ENCODE results near the gene TMBIM4.

TMBIM4 gene

DNA sequence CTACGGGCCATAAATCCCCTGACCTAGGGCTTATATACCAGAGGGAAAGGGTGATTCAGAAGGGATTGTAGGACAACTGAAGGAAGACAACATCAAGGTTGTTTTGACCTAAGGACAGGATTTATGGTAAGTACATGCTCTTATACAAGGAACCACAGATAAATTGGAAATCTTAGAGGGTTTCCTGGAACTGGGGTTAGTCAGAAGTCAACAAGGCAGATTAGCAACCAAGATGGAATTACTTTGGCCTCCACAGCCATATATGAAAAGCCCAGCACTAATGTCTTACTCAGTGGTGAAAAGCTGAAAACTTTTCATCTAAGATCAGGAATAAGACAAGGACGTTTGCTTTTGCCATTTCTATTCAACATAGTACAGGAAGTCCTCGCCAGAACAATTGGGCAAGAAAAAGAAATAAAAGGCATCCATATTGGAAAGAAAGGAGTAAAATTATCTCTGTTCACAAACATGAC lies 5.4 kb downstream of the TMBIM4 start:
- Histone ChIP-seq H3K9ac (ENCODE audit: insufficient read length, low read depth) (no peak overlapping the region), H3K4me1 (ENCODE audit: insufficient read depth, insufficient read length) (no peaks in the 10 kb centered on the region), H3K27me3 (ENCODE audit: insufficient read depth, insufficient read length) (no peaks in the 10 kb centered on the region), H3K9me3 (ENCODE audit: insufficient read depth, low read length) (peaks cover 30% of the 10 kb centered on the region), H3K4me3 (ENCODE audit: insufficient read length, low read depth) (no peak overlapping the region), H3K36me3 (ENCODE audit: insufficient read depth, insufficient read length, low read length) (peaks cover 22% of the 10 kb centered on the region)
- no peak for DNase-seq (ENCODE audit: low read depth, low spot score)
- TF ChIP-seq ZNF274 (IDR thresholded peaks at IDR 0.05; ENCODE audit: low read depth, low read length), result no peak
- no peak for TF ChIP-seq SUZ12 (IDR thresholded peaks at IDR 0.05; ENCODE audit: extremely low read depth, insufficient read depth, insufficient read length)
- TF ChIP-seq YY1 (IDR thresholded peaks at IDR 0.05; ENCODE audit: insufficient read depth, insufficient read length), result no peak

DNA sequence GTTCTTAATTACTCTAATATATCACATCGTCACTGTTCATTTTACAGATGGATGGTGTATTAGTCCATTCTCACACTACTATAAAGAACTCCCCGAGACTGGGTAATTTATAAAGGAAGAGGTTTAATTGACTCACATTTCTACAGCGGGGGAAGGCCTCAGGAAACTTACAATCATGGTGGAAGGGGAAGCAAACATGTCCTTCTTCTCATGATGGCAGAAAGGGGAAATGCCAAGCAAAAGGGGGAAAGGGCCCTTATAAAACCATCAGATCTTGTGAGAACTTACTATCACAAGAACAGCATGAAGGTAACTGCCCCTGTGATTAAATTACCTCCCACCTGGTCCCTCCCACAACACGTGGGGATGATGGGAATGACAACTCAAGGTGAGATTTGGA lies 6.5 kb downstream of the TMBIM4 start:
- H3K4me3 ChIP-seq (ENCODE audit: insufficient read length, low read depth), result no peak overlapping the region
- peaks cover 30% of the 10 kb centered on the region for H3K9me3 ChIP-seq (ENCODE audit: insufficient read depth, low read length)
- TF ChIP-seq SUZ12 (IDR thresholded peaks at IDR 0.05; ENCODE audit: extremely low read depth, insufficient read depth, insufficient read length), result no peak
- no peak for TF ChIP-seq YY1 (IDR thresholded peaks at IDR 0.05; ENCODE audit: insufficient read depth, insufficient read length)
- no peak for TF ChIP-seq ZNF274 (IDR thresholded peaks at IDR 0.05; ENCODE audit: low read depth, low read length)
- DNase-seq (ENCODE audit: low read depth, low spot score), result no peak
- H3K36me3 ChIP-seq (ENCODE audit: insufficient read depth, insufficient read length, low read length), result peaks cover 29% of the 10 kb centered on the region
- no peak overlapping the region for H3K9ac ChIP-seq (ENCODE audit: insufficient read length, low read depth)
- no peaks in the 10 kb centered on the region for H3K27me3 ChIP-seq (ENCODE audit: insufficient read depth, insufficient read length)
- H3K4me1 ChIP-seq (ENCODE audit: insufficient read depth, insufficient read length), result no peaks in the 10 kb centered on the region

DNA sequence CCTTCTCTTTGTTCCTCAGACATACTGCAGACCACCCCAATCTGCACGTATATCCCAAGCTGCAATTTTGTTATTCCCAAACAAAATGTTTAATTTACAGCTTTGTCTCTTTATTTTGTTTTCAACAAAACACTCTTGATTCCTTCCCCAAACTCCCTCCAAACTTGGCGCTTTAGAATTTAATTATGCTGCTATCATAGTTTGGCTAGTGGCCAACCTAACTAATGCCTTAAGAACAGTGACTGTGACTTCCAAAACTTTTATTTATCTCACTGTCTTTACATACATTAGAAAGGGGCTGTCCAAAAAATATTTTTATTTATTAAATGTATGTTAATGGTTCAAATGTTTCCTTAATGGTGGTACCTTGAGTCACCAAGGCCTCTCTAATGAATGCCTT lies 7.1 kb downstream of the TMBIM4 start:
- H3K4me1 ChIP-seq (ENCODE audit: insufficient read depth, insufficient read length), result no peaks in the 10 kb centered on the region
- H3K36me3 ChIP-seq (ENCODE audit: insufficient read depth, insufficient read length, low read length), result peaks cover 29% of the 10 kb centered on the region
- H3K27me3 ChIP-seq (ENCODE audit: insufficient read depth, insufficient read length), result no peaks in the 10 kb centered on the region
- no peak overlapping the region for H3K9ac ChIP-seq (ENCODE audit: insufficient read length, low read depth)
- H3K4me3 ChIP-seq (ENCODE audit: insufficient read length, low read depth), result no peak overlapping the region
- H3K9me3 ChIP-seq (ENCODE audit: insufficient read depth, low read length), result peaks cover 30% of the 10 kb centered on the region
- DNase-seq (ENCODE audit: low read depth, low spot score), result no peak
- no peak for TF ChIP-seq YY1 (IDR thresholded peaks at IDR 0.05; ENCODE audit: insufficient read depth, insufficient read length)
- TF ChIP-seq SUZ12 (IDR thresholded peaks at IDR 0.05; ENCODE audit: extremely low read depth, insufficient read depth, insufficient read length), result no peak
- no peak for TF ChIP-seq ZNF274 (IDR thresholded peaks at IDR 0.05; ENCODE audit: low read depth, low read length)

DNA sequence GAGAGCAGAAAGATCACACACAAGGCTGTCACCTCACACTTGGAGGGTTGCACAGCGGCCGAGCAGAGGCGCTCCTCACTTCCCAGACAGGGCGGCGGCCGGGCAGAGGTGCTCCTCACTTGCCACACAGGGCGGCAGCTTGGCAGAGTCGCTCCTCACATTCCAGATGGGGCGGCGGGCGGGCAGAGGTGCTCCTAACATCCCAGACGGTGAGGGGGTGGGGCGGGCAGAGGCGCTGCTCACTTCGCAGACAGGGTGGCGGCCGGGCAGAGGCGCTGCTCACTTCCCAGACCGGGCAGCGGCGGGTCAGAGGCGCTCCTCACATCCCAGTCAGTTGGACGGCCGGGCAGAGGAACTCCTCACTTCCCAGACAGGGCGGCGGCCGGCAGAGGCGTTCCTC lies 9.1 kb downstream of the TMBIM4 start:
- H3K4me1 ChIP-seq (ENCODE audit: insufficient read depth, insufficient read length), result no peaks in the 10 kb centered on the region
- no peak for DNase-seq (ENCODE audit: low read depth, low spot score)
- H3K27me3 ChIP-seq (ENCODE audit: insufficient read depth, insufficient read length), result no peaks in the 10 kb centered on the region
- no peak overlapping the region for H3K4me3 ChIP-seq (ENCODE audit: insufficient read length, low read depth)
- no peak overlapping the region for H3K9ac ChIP-seq (ENCODE audit: insufficient read length, low read depth)
- TF ChIP-seq YY1 (IDR thresholded peaks at IDR 0.05; ENCODE audit: insufficient read depth, insufficient read length), result no peak
- TF ChIP-seq SUZ12 (IDR thresholded peaks at IDR 0.05; ENCODE audit: extremely low read depth, insufficient read depth, insufficient read length), result no peak
- TF ChIP-seq ZNF274 (IDR thresholded peaks at IDR 0.05; ENCODE audit: low read depth, low read length), result no peak
- H3K9me3 ChIP-seq (ENCODE audit: insufficient read depth, low read length), result peaks cover 28% of the 10 kb centered on the region
- H3K36me3 ChIP-seq (ENCODE audit: insufficient read depth, insufficient read length, low read length), result peaks cover 27% of the 10 kb centered on the region

DNA sequence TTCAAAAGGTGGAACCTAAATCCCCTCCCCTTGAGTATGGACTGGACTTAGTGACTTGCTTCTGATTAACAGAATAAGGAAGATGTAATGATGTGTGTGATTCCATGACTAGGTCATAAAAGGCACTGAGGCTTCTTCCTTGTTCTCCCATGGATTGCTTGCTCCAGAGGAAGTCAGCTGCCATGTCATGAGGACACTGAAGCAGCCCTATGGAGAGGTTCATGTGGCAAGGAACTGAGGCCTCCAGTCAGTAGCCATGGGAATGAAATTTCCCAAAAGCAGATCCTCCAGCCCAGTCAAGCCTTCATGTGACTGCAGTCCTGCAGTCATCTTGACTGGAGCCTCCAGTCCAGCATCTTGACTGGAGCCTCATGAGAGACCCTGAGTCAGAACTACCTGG lies 10.7 kb downstream of the TMBIM4 start:
- no peaks in the 10 kb centered on the region for H3K27me3 ChIP-seq (ENCODE audit: insufficient read depth, insufficient read length)
- peaks cover 27% of the 10 kb centered on the region for H3K36me3 ChIP-seq (ENCODE audit: insufficient read depth, insufficient read length, low read length)
- no peak overlapping the region for H3K4me3 ChIP-seq (ENCODE audit: insufficient read length, low read depth)
- H3K9me3 ChIP-seq (ENCODE audit: insufficient read depth, low read length), result peaks cover 18% of the 10 kb centered on the region
- H3K4me1 ChIP-seq (ENCODE audit: insufficient read depth, insufficient read length), result no peaks in the 10 kb centered on the region
- no peak for DNase-seq (ENCODE audit: low read depth, low spot score)
- no peak overlapping the region for H3K9ac ChIP-seq (ENCODE audit: insufficient read length, low read depth)
- TF ChIP-seq ZNF274 (IDR thresholded peaks at IDR 0.05; ENCODE audit: low read depth, low read length) (no peak), YY1 (IDR thresholded peaks at IDR 0.05; ENCODE audit: insufficient read depth, insufficient read length) (no peak), SUZ12 (IDR thresholded peaks at IDR 0.05; ENCODE audit: extremely low read depth, insufficient read depth, insufficient read length) (no peak)

DNA sequence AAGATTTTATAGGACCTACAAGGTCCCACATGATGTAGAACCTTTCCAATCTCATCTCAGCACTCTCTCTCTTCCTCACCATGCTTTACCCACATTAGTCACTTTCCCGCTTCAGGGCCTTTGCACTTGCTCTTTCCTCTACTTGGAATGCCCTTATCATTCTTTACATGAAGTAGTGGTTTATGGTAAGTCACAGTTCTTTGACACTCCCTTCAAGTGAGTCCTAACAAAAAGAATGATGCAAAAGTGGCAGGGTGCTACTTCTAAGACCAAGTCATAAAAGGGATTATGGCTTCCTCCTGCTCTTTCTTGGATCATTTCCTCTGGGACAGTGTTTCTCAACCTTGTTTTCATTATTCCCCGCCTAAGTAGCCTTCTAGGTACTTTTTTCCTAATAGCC lies 13.1 kb downstream of the TMBIM4 start:
- TF ChIP-seq ZNF274 (IDR thresholded peaks at IDR 0.05; ENCODE audit: low read depth, low read length) (no peak), YY1 (IDR thresholded peaks at IDR 0.05; ENCODE audit: insufficient read depth, insufficient read length) (no peak), SUZ12 (IDR thresholded peaks at IDR 0.05; ENCODE audit: extremely low read depth, insufficient read depth, insufficient read length) (no peak)
- no peak overlapping the region for H3K4me3 ChIP-seq (ENCODE audit: insufficient read length, low read depth)
- no peaks in the 10 kb centered on the region for H3K27me3 ChIP-seq (ENCODE audit: insufficient read depth, insufficient read length)
- no peak overlapping the region for H3K9ac ChIP-seq (ENCODE audit: insufficient read length, low read depth)
- H3K36me3 ChIP-seq (ENCODE audit: insufficient read depth, insufficient read length, low read length), result peaks cover 23% of the 10 kb centered on the region
- H3K4me1 ChIP-seq (ENCODE audit: insufficient read depth, insufficient read length), result no peaks in the 10 kb centered on the region
- peaks cover 18% of the 10 kb centered on the region for H3K9me3 ChIP-seq (ENCODE audit: insufficient read depth, low read length)
- DNase-seq (ENCODE audit: low read depth, low spot score), result no peak

DNA sequence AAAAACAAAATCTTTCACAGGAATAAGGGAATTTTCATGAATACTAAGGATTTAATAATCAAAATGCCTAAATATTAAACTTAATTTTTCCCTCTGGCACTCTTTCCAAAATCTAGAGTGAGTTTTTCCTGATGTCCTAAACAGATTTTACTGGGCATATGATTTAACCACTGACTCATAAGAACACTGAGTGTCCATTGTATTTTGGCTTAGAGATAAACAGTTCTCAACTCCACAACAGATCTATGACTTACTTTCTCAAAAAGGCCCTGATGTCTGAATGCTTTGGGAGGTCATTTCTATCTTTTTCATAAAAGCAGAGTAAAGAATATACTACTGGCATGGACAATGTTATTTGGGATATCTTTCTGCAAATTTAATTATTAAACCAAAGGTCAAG lies 15.0 kb downstream of the TMBIM4 start:
- TF ChIP-seq ZNF274 (IDR thresholded peaks at IDR 0.05; ENCODE audit: low read depth, low read length) (no peak), SUZ12 (IDR thresholded peaks at IDR 0.05; ENCODE audit: extremely low read depth, insufficient read depth, insufficient read length) (no peak), YY1 (IDR thresholded peaks at IDR 0.05; ENCODE audit: insufficient read depth, insufficient read length) (no peak)
- Histone ChIP-seq H3K27me3 (ENCODE audit: insufficient read depth, insufficient read length) (no peaks in the 10 kb centered on the region), H3K36me3 (ENCODE audit: insufficient read depth, insufficient read length, low read length) (peaks cover 16% of the 10 kb centered on the region), H3K4me3 (ENCODE audit: insufficient read length, low read depth) (no peak overlapping the region), H3K9ac (ENCODE audit: insufficient read length, low read depth) (no peak overlapping the region), H3K9me3 (ENCODE audit: insufficient read depth, low read length) (peaks cover under 1% of the 10 kb centered on the region; the same call in 1 of the 2 replicates), H3K4me1 (ENCODE audit: insufficient read depth, insufficient read length) (no peaks in the 10 kb centered on the region)
- DNase-seq (ENCODE audit: low read depth, low spot score), result no peak

Measured in NT2/D1 (cell line).